ENCODE measurements around the gene TMEM44.
"Not testable (repeated sequence)": the region's sequence is repeated elsewhere in the genome, so short reads cannot be mapped to it uniquely, and the experiment has no call there.

Gene TMEM44

DNA sequence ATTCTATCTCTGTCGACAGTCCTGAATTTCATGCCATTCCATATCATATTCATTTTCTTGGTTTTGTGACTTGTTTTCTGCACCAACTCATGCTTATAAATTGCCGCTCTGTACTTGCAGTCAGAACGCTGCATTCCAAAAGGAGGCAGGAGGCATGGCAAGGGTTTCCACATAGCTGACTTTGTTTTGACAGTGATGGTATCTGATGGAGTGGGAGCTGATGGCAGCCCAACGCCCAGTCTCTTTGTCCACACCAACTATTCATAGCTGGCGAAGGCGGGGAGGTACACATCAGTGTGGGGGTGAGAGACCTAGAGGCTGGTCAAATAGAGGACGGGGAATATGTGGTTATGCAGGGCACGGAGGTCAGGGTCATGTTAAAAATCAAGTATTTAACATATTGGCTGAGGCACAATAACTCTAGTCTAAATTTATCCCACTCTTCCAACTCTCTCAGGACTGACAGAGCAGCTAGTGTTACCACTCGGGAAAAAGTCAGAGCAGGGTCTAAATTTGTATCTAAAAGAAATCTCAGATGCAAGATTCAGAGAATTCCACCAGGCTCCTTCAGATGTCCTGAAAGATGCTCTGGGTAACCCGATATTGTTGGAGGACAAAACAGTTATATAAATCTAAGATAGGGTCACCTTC is 78.6 kb downstream of the TMEM44 start:
- DNase-seq = no peak

DNA sequence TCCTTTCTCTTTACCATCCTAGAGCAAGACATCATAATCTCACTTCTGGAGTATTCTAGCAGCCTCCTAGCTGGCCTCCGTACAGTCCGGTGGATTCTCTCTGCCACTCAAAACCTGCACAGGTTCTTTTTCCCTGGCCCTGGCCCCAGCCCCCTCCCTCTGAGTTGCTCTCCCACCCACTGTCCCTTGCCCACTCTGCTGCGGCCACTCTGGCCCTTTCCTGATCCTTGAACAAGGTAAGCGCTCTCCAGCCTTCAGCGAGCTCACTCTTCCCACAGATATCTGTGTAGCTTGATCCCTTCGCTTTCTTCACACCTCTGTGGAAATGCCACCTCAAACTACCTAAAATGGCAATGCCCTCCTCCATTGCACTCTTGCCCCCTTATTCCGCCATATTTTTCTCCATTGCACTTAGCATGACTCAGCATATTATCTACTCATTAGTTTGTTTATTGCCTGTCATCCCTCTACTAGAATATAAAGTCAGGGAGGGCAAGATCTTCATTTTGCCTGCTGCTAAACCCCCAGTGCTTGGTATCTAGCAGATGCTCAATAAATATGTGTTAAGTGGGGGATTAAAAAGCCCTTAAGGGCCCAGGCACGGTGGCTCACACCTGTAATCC is 80.8 kb downstream of the TMEM44 start:
- DNase-seq = no peak

DNA sequence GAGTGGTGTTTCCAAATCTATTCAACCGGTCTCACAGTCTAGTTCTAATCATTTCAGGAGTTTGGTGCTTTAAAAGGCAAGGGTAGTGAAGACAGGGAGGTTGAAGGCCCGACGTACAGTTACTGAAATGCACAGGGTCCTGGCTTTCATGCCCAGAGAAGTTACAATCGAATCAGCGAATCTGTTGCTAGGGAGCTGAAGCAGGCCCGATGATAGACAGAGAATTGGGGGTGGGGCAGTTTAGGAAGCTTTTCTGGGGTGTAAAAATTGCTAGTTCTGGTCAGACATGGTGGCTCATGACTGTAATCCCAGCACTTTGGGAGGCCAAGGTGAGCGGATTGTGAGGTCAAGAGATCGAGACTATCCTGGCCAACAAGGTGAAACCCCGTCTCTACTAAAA is 83.4 kb downstream of the TMEM44 start:
- no peak for DNase-seq

DNA sequence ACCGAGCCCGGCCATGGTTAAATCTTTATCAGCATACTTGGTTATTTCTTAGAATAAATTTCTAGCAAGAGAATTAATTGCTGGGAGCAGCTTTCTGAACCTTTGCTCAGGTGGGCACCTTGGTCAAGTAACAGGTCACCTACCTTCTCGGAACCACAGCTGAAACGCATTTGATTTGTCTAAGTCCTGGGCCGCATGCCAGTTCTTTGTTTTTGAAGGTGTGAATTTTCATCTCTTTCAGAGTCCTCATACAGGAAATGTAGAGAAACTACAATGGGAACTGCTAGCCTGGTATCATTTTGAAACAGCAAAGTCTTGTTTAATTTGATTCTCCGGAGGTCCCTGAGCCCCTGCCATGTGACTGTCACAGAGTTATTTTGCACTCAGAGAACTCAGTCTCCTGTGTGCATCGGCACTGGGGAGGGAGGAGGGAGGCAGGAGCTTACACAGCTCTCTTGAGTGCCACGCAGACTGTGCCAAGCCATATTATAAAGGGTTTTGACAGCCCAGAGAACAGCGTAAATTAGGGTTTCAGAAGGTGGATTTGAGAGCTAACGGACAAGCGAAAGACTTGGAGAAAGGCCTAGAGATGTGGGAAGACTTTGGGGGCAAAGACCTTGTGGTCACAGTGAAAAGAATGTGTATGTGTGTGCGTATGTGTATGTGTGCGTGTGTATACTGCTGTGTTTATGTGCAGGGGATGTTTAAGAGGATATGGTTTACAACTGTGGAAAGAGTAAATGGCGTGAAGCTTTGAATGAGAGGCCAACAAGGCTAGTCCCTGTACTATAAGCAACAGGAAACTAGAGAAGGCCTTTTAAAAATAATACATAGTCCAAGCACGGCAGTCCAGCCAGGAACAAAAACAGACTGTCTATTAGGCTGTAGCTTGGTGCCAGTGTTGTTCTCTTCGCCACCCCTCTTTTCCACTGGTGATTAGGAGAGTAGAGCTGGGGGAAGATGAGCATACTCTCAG is 84.6 kb downstream of the TMEM44 start:
- no peak for DNase-seq

DNA sequence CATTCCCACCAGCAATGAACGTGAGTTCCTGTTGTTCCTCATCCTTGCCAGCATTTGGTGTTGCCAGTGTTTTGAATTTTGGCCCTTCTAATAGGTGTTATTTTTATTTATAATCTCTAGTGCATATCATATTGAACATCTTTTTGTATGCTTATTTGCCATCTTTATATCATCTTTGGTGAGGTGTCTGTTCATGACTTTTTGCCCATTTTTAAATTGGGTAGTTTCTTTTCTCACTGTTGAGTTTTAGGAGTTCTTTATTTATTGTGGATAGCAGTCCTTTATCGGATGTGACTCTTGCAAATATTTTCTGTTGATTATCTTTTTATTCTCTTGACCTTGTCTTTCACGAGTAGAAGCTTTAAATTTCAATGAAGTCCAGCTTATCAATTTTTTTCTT is 86.2 kb downstream of the TMEM44 start:
- no peak for DNase-seq

DNA sequence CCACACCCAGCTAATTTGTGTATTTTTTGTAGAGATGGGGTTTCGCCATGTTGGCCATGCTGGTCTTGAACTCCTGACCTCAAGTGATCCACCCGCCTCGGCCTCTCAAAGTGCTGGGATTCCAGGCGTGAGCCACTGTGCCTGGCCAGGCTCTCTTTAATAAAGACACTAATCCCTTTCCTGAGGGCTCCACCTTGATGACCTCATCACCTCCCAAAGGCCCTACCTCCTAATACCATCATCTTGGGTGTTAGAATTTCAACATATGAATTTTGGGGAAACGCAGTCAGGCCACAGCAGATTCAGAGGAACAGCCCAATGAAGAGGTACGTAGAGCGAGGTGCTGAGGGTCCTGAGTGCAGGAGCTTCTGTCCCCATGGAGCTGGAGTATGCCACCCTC is 87.7 kb downstream of the TMEM44 start:
- not testable (repeated sequence) for DNase-seq

DNA sequence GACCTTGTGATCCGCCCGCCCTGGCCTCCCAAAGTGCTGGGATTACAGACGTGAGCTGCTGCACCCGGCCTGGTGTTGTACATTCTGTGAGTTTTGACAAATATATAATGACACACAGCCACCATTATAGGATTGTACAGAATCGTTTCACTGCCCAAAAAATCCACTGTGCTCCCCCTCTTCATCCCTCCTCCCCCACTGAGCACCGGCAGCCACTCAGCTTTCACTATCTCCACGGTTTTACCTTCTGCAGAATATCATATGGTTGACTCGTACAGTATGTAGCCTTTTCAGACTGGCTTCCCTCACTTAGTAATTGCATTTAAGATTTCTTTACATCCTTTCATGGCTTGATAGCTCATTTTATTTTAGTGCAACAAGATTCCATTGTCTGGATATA is 89.7 kb downstream of the TMEM44 start:
- no peak for DNase-seq

DNA sequence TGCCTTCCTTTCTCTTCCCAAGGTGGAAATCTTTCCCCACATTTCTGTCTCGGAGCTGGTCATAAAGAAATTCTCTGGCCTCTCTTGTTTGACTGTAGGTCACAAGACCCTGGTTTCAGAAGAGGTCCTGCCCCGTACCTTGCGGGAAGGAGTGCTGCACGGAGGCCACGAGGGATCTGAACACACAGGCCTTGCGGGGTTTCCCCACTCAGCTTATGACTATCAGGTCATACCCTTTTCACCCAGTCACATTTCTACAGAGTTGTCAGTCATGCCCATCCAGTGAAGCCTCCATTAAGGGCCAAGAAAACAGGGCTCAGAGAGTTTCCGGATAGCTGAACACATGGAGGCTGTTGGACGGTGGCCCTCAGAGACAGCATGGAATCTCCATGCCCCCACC is 91.7 kb downstream of the TMEM44 start:
- no peak for DNase-seq

DNA sequence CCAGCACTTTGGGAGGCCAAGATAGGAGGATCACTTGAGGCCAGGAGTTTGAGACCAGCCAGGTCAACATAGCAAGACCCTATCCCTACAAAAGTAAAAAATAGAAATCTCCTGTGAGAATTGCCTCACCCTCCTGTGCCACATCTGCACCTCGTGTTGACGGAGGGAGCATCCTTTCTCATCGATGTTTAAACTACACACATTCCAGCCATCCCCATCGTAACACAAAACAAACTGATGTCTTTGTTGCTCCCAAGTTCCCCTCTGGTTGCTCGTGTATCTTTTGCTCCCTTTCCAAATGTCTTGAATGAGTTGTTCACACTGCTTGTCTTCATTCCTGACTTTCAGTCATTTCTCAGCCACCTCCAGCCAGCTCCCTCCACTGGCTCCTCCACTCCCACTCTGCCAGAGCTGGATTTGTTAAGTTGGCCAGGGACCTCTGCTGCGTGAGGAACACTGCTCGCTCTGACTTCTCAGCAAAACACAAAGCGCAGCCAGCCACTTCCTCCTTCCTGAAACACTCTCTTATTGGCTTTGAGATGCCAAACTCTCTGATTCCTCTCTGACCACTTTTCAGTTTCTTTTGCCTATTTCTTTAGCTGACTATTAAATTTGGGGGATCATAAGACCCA is 92.8 kb downstream of the TMEM44 start:
- DNase-seq = no peak

DNA sequence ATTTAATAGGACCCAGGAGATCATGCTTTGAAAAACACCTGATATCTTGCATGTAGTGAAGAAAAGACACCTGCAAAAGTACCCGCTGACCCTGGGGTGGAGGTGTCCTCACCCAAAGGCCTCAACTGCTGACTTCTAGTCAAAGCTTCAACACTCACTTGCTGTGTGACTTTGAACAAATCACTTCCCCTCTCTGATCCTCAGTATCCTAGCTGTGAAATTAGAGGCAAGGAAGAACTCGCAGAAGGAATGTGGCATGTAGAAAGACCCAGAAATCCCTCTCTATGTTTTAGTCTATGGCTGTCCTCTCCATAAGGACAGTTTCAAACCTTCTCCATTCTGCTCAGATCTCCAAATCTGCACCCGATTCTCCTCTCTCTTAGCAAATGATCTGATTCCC is 93.7 kb downstream of the TMEM44 start:
- no peak for DNase-seq

DNA sequence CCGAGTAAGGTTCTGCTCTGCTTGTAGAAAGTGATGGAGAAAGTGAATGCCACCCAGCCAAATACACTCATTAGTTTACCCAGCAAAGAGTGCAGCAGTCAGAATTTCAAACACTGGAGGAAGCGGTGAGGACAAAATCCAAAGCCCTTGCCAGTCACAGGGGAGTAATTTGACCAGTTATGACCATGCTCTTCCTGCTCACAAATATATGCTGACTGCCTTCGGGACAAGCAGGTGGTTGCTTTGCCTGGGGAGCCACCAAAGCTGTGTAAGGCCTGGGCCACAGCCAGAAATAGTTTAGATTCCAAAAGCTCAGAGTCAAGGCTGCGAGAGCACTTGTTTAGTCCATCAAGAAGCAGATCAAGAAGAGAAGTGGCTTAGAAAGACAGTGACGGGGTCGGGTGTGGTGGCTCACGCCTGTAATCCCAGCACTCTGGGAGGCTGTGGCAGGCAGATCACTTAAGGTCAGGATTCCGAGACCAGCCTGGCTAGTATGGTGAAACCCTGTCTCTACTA is 95.4 kb downstream of the TMEM44 start:
- DNase-seq = peak; percentile 79
